ENCODE data around the gene MRPS9.

- TF ChIP-seq POLR2A (IDR thresholded peaks at IDR 0.05), result no peak
- no peak for TF ChIP-seq CTCF (IDR thresholded peaks at IDR 0.05)
Observed at GRCh38 chr2:105099153-105099552, 61.3 kb downstream of the MRPS9 start.
